GM18907 (cell line): Measurements from ENCODE around the gene OR10G3.
"Not testable (repeated sequence)": the region's sequence is repeated elsewhere in the genome, so short reads cannot be mapped to it uniquely, and the experiment has no call there.

Source experiments
- ATAC-seq: cut with Tn5 transposase; IDR thresholded peaks from one replicate; pipeline ENCODE4 v1.9.1; 2021; ENCODE audit warnings: mild to moderate bottlenecking, moderate library complexity; ENCODE audit not compliant: unreplicated experiment

OR10G3 gene, protein sequence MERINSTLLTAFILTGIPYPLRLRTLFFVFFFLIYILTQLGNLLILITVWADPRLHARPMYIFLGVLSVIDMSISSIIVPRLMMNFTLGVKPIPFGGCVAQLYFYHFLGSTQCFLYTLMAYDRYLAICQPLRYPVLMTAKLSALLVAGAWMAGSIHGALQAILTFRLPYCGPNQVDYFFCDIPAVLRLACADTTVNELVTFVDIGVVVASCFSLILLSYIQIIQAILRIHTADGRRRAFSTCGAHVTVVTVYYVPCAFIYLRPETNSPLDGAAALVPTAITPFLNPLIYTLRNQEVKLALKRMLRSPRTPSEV

DNA sequence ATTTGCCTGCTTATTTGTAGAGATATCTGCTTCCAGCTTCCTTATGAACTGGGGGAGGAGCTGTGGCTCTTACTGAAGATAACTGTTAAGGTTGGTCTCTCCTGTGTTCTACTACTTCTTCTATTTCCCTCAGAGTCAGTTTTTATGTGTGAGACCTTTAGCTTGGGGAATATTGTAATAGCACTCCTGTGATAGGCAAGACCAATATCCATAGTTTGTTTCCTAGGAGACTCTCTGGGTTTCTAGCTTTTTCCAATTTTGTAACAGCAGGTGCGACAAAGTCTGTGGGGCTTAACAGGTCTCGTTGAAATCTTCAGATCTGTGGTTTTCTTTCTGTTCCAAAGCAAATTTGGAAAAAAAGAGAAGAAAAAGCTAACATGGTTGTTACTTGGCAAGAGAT, at the start of gene OR10G3:
TSS of gene OR10G3 (minus strand) at position 101 of the 400 bp plus-strand sequence. CDS start 9,332 bp downstream, outside the sequence.
- ATAC-seq = no peak

DNA sequence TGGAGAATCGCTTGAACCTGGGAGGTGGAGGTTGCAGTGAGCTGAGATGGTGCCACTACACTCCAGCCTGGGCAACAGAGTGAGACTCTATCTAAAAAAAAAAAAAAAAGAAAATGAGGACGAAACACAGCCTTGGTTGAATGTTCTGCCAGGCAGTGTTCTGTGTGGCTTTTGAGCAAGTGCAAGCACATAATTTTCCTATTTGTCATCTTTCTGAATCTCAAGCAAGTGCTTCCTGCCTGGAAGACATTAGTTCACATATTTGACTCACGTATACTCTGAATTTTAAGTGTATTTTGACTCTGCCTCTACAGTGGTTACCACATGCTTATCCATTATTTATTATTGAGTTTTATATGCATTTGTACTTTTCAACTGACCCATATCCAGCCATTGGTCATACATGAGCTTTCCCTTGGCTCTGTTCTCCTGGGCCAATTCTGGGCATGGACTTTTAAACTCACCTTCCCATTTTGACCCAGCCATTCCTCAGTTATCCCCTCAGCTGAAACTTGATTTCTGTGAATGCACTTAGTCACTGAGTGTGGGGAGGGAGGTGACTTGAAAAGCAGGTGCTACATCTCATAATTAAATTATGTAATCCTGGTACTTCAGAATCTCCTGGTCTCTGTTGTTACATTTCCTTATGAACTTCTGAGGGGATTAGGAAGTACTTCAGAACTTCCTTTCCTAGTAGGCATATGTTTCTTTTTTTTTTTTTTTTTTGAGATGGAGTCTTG, 46.8 kb upstream of the OR10G3 start:
- no peak for ATAC-seq

DNA sequence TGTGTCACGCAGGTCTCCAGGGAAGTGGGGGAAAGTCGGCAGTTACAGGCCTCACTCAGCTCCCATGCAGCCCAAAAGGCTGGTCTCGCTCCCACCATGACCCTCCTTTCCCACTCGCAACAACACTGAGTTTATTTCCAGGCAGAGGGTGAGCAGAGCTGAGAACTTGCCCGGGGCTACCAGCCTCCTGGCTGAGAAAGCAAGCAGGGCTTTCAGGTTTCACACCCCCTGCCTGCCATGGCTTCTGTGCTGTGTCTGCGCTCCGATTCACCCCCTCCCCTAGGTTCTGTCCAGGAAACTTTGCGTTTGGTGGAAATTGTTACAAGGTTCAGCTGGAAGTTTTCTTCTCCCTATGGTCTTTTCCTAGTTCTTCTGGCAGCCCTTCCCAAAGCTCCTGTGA, 37.7 kb upstream of the OR10G3 start:
- ATAC-seq = no peak

DNA sequence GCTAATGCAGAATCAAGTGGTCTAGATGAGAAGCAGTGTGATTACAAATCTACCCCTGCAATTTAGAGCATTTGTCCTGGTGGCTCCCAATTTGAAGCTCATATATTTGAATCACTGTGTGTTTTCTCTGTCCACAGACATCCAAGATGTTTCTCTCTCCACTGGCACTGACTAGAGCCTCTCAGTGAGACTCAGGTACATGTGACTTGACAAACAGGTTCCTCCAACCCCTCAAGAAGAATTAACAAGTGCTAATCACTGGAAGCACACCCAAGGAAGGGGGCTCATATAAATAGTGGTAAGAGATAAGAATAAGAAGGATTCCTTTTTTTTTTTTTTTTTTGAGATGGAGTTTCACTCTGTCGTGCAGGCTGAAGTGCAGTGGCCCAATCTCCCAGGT, 34.4 kb upstream of the OR10G3 start:
- ATAC-seq = no peak

DNA sequence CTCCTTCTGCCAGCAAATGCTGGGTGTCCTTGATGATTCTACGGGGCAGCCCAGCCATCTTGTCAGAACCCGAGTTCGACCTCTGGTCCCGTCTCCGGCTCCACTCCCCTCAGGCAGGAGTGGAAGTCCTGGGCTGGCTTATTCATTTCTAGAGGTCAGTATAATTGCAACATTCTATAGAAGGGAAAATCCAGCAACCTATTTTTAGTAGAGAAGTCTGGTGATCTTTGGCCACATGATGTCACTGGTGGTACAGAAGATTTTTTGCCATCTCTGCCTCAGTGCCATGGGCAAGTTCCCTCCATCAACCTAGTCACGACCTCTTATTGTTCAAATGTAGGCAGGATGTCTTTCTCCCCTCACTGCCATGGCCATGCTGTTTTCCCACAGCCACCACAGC, 32.4 kb upstream of the OR10G3 start:
- ATAC-seq = no peak

DNA sequence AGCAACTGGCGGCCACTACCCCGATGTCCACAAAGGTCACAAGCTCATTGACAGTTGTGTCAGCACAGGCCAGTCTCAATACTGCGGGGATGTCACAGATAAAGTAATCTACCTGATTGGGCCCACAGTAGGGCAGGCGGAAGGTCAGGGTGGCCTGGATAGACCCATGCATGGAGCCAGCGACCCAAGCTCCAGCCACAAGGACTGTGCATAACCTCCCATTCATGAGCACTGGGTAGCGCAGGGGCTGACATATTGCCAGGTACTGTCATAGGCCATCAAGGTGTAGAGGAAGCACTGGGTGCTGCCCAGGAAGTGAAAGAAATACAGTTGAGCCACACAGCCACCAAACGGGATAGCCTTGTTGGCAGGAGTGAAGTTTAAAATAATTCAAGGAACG, 22.3 kb upstream of the OR10G3 start:
- not testable (repeated sequence) for ATAC-seq

DNA sequence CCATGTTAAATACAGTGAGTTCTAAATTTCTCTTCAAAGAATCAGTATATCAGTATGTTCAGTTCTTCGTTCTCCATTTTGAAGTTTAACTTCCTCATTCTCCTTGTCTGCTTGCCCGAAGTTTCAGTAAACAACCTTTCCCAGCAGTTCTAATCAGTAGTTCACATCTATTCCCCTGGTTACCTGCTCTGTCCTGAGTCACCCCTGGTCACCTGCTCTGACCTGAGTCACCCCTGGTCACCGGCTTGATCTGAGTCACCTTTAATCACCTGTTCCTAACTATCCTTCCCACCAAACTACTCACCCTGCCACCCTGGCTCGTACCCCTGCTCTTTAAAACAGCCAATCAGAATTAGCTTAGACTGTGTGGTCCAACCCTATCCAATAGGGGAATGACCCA, 9.4 kb upstream of the OR10G3 start:
- ATAC-seq = no peak

DNA sequence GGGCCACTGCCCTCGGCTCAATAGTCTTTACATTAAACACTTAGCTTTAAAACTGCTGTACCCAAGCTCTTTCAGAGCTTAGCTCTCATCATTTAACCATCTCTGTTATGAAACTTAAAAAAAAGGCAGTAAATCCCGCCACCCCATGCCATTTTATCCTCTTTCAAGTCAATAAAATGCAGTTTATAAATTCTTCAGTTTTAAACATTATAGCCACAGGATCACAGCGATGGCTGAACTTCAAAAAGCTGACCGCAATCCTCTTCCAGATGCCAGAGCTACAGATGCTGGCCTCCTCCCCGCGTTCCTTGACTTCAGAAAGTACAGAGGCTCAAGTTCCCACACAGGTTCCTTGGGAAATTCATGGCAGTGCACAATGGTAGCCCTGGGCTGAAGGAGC, 4.2 kb downstream of the OR10G3 start:
- ATAC-seq = no peak

DNA sequence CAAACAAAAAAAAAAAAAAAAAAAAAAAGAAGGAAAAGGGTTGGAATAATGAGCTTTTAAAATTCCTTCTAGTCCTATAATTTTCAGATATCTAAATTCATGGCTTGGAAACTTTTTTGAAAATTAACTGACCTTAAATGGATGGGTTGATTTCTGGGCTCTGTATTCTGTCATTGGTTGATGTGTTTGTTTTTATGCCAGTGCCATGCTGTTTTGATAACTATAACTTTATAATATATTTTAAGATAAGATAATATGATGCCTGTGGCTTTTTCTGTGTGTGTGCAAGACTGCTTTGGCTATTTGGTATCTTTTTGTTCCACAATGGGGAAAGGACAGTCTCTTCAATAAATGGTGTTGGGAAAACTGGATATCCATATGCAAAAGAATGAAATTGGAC, 7.3 kb downstream of the OR10G3 start:
- no peak for ATAC-seq

DNA sequence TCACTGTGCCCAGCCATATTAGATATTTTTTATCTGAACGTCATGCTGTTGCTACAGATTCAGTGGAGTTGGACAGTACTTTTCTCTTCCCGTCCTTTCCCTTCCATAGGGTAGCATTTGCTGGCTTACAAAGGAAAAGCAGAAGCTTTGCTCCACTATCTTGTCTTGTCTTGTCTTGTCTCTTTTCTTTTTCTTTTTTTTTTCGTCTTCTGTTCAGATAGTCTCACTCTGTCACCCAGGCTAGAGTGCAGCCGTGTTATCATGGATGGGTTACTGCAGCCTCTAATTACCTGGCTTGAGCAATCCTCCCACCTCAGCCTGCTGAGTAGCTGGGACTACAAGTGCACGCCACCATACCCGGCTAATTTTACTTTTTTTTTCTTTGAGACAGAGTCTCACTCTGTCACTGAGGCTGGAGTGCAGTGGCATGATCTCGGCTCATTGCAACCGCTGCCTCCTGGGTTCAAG, 21.1 kb downstream of the OR10G3 start:
- ATAC-seq = no peak

DNA sequence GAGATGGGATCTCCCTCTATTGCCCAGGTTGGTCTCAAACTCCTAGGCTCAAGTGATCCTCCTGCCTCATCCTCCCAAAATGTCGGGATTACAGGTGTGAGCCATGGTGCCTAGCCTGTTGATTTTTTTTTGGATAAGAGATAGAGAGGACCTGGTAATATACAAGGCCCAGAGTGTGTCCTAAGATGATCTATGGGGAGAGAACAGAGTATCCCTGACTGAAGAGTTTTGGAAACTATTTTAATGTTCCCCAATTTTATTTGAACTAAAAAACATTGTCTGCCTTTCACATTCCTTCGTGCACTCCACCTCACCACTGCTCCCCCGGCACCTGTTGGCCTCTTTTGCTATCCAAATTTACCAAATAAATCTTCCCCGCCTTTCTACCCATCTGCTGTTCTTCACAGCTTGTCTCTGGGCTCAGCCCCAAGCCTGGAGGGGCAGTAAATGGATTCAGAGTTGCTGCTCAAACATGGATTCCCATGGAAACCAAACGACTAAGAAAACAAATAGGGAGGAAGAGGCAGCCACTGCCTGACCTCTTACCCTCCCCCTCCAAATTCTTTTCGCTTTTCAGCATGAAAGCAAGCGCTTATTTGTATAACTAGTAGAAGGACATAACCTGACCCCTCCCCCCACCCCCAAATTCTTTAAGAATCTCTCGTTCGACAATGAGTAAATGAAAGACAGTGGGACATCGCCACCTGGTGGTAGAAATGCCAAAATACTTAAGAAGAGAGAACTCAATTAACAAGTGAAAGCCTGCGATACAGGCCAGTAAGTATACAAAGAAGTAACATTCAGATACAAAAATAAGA, 22.6 kb downstream of the OR10G3 start:
- peak; percentile 62 for ATAC-seq

DNA sequence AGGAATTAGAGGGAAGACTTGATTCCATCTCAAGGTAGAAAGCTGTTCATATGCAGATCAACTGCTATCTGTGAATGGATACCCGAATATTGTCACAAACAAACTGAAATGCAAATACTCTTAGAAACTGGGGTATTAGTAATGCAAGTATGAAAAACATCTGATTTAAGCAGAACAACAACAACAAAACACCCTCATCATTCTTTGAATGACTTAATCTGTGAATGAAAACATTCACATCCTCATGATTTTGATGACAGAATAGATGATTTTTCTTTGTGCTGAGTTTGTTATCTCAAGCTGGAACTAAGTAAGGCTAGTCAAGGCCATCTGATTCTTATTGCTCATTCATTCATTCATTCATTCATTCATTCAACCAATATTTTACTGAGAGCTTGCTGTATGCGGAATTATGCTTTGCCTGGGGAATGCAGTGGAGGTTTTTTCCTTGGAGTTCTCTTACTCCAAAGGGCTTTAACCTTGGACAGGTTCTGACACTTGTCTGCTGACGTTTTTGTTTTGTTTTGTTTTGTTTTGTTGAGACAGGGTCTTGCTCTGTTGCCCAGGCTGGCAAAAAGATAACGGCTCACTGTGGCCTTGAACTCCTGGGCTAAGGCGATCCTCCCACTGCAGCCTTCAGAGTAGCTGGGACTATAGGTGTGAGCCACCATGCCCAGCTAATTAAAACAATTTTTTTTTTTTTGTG, 23.3 kb downstream of the OR10G3 start:
- no peak for ATAC-seq

DNA sequence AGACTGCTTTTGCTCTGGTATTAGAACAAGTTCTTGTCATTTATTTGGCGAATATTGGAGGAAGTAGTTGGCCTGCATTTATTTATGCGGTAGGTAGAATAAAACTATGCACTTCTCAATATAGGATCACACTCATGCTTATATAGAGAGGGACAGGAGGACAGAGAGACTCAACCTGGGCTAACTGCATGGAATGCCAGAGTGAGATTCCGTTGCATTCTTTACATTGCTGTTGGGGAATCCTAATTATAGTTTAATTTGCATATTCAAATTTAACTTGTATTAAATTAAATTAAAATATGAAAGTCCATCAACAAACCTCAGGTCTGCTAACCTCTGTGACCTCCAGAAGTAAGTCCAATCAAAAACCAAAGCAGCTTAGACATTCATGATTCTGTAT, 26.6 kb downstream of the OR10G3 start:
- no peak for ATAC-seq

DNA sequence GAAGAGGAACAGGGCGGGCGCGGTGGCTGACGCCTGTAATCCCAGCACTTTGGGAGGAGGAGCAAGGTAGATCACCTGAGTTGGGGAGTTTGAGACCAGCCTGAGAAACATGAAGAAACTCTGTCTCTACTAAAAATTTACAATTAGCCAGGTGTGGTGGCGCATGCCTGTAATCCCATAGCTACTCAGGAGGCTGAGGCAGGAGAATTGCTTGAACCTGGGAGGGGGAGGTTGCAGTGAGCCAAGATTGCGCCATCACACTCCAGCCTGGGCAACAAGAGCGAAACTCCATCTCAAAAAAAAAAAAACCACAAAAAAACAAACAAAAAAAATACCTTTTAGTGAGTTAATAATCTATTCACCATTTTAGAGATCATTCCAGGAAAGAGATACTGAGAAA, 35.3 kb downstream of the OR10G3 start:
- ATAC-seq = not testable (repeated sequence)

DNA sequence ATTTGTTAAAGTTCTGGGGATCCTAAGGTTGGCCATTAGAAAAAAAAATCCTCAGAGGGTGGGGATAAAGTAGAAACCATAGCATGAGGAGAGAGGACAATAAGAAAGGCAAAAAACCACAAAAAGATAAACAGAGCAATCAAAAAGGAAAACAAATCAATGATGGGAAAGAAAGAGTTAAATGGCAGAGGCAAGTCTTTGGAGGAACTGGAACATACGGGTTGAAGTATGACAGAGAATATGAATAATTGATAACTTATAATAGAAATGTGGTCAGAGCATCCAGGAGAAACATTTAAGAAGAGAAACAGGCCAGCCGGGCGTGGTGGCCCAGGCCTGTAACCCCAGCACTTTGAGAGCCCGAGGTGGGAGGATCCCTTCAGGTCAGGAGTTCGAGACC, 35.9 kb downstream of the OR10G3 start:
- no peak for ATAC-seq

DNA sequence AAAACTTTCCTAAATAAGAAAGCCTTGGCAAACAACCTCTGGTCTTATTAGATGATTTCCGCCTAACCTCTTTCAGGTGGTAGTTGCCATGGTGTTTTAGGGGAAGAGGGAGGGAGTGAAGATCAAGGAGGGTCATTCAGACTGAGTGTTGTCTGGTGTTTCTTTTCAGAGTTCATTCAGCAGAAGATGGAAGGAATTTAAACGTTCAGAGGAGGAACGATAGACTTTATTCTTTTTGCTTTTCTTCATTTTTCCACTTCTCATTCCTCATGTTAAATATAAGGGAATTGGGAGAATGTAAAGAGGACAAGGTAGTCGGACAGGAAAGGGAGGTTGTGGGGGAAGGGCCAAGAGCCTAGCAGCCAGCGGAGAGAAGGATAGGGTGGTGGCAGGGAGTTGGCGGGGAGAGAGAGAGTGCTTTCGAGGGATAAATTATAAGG, 36.3 kb downstream of the OR10G3 start:
- no peak for ATAC-seq

DNA sequence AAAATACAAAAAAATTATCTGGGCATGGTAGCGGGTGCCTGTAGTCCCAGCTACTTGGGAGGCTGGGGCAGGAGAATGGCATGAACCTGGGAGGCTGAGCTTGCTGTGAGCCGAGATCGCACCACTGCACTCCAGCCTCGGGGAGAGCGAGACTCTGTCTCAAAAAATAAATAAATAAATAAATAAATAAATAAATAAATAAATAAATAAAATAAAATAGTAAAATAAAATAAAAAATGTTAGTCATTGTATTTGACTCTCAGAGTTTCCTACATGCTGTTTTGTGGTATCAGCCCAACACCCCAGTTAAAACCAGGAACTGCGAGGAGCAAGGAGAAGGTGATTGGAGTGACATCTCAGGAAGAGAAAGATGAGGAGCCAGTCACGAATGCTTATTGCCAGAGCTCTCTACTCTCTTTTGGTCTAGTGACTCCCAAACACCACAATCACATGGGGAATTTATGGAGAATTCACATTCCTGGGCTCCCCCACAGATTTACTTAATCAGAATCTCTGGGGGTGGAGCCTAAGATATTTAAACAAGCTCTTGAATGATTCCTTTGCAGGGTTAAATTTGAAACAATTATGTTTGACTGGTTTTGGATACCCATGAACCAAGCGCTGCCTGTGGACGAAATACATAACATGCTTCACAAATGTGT, 38.3 kb downstream of the OR10G3 start:
- no peak for ATAC-seq

DNA sequence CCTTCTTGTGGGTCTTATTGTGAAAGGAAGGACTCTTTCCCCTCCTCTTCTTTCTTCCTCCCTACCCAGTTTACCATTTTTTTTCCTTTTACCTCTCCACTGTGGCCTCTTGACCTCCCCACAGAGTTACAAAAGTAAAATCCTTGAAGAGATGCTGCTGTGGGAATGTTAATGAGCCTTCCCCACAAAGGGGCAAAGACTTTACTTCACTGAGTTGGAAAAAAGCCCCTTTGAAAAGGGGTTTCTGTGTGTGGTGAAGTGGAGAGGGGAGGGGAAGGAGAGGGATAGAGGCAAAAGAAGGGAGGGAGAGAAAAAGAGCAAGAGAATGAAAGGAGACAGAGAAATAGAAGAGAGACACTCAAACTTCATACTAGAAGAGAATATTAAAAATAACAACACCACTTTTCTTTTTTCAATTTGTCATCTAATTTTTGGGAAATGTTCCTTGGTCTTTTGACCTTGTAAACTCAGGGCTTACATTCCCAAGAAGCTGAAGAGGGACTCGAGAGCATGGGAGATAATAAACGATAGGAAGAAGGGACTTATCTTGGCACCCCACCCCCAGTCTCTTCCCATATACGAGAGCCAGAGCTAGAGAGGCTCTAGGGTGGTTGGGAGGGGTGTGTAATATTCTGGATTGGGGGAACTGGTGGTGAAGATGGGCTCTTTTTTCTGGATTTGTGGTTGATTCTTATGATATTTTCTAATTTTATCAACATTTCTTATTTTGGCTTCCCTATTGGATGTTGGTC, 40.5 kb downstream of the OR10G3 start:
- ATAC-seq = no peak

DNA sequence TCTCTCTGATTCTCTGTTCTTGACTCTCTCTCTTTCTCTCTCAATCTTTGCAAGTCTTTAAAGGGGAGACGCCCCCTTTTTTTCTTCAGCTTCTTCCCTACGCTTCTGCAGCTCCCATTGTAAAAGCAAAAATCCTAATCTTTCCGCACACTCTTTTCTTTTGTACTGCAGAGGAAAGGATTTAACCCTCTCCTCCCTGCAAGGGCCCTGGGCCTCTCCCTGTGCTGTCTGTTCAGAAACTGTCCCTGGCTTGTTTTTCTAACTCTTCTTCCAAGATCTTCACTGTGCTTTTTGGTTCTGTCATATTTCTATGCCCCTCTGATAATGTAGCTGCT, 42.8 kb downstream of the OR10G3 start:
- no peak for ATAC-seq
